ENCODE data around the gene CACHD1. TPM values are rescaled to one million over a fixed set of nuclear protein-coding genes. Genes with fewer than 3 reads are reported as not detected.

CACHD1 gene
- total and polyA plus RNA-seq, 9 of the 15 experiments (the other 6 are each of a cell fraction or from before 2014, with no cell fraction given): 0.07 TPM; not detected in 8

DNA sequence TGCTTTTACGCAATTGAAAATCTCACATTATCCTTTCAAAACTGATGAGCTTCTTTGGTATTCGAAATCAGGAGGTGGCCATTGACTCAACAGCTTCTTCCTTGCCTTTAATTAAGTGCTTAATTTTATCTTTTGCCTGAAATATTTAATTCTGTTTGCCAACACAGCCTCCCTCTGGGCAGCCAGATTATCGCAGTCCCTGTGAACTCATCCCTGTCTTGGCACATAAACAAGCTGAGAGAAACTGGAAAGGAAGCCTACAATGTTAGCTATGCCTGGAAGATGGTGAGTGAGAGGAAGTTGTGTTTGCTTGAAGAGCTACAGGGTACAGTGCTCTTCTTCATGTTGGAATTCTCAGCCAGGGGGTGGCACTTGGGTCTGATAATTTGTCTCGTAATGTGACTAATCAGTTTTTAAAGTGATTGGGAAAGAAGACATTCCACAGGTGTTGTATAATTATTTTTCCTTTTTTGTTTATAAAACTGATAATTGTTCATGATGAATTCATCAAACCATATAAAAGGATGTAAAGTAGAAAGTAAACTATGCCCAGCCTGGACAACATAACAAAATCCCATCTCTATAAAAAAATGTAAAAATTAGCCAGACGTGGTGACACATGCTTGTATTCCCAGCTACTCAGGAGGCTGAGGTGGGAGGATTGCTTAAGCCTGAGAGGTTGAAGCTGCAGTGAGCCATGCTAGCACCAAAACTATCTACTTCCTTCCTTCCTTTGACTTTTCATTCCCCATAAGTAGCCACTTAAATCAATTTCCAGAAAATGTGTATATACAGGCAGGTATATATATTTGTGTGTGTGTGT, 184.8 kb downstream of the CACHD1 start (continued):
- TF ChIP-seq MTA3 (IDR thresholded peaks at IDR 0.05; ENCODE audit: borderline replicate concordance): no peak
- TF ChIP-seq, protein P1, sequence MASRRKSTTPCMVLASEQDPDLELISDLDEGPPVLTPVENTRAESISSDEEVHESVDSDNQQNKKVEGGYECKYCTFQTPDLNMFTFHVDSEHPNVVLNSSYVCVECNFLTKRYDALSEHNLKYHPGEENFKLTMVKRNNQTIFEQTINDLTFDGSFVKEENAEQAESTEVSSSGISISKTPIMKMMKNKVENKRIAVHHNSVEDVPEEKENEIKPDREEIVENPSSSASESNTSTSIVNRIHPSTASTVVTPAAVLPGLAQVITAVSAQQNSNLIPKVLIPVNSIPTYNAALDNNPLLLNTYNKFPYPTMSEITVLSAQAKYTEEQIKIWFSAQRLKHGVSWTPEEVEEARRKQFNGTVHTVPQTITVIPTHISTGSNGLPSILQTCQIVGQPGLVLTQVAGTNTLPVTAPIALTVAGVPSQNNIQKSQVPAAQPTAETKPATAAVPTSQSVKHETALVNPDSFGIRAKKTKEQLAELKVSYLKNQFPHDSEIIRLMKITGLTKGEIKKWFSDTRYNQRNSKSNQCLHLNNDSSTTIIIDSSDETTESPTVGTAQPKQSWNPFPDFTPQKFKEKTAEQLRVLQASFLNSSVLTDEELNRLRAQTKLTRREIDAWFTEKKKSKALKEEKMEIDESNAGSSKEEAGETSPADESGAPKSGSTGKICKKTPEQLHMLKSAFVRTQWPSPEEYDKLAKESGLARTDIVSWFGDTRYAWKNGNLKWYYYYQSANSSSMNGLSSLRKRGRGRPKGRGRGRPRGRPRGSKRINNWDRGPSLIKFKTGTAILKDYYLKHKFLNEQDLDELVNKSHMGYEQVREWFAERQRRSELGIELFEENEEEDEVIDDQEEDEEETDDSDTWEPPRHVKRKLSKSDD (conservative IDR thresholded peaks at IDR 0.05; ENCODE audit: low read length): no peak
- TF ChIP-seq FOXM1 (IDR thresholded peaks at IDR 0.05; ENCODE audit: low read depth): no peak
- no peak for TF ChIP-seq FOXM1 (CRISPR knock-in tag; IDR thresholded peaks at IDR 0.05; ENCODE audit: low read depth)
- no peak for TF ChIP-seq ZNF316 (IDR thresholded peaks at IDR 0.05)
- no peak for TF ChIP-seq TFAP4 (CRISPR knock-in tag; IDR thresholded peaks at IDR 0.05; ENCODE audit: borderline replicate concordance)
- TF ChIP-seq AFF4 (CRISPR knock-in tag; IDR thresholded peaks at IDR 0.05): no peak
- TF ChIP-seq SLC30A9 (CRISPR knock-in tag; IDR thresholded peaks at IDR 0.05): no peak

All from K562 (cell line).